A549 (cell line): ENCODE measurements around the gene LOXHD1. TPM values are rescaled to one million over a fixed set of nuclear protein-coding genes. Genes with fewer than 3 reads are reported as not detected.

Experiments
- ATAC-seq, 2 experiments: fragments of 200-7000 bp in 1 of 2; fragments of >200 bp in 1 of 2; cut with Nextera tagmentation in 1 of 2; cut with Tn5 transposase in 1 of 2; 3 replicates each; pipeline versions ENCODE4 v1.8.0 to v1.9.1; 2018 to 2020; ENCODE audit warnings: mild to moderate bottlenecking in 1 of 2, moderate library complexity in 1 of 2
- CTCF ChIA-PET: fragments of 300-600 bp; sonication (Branson Sonifier 250); formaldehyde crosslinking; extraction: SDS; loops from one replicate; lab custom pipeline; 2021; ENCODE audit warnings: antibody characterized with exemption, inconsistent platforms; lab: Yijun Ruan, JAX
- POLR2A ChIA-PET: fragments of 350-600 bp; formaldehyde crosslinking; extraction: SDS; loops from one replicate; lab custom pipeline; 2021; ENCODE audit warnings: antibody characterized with exemption, inconsistent platforms; lab: Yijun Ruan, JAX
- DNase-seq, 2 experiments: peaks; one replicate each; pipeline versions ENCODE4 v3.0.0 to v3.0.0-alpha.2; 2011 to 2016; ENCODE audit warnings: low read depth in 1 of 2, low spot score in 1 of 2
- FAIRE-seq: peaks from 2 replicates; lab custom pipeline; 2011; peaks lifted over from hg19 to GRCh38; lab: Jason Lieb, UNC
- H3K27ac ChIP-seq, 2 experiments: fragments of >200 bp; sonication (Bioruptor Twin); formaldehyde crosslinking; 3 replicates each; pipeline ENCODE4 v1.5.1; 2016 to 2017
- H3K4me1 ChIP-seq: fragments of >200 bp; sonication (Bioruptor Twin); formaldehyde crosslinking; 3 replicates; pipeline ENCODE4 v1.6.1; 2016
- H3K4me2 ChIP-seq: fragments of >200 bp; sonication (Bioruptor Twin); formaldehyde crosslinking; 3 replicates; pipeline ENCODE4 v1.6.1; 2016
- H3K4me3 ChIP-seq: fragments of >200 bp; sonication (Bioruptor Twin); formaldehyde crosslinking; 3 replicates; pipeline ENCODE4 v1.5.1; 2016
- H3K9me3 ChIP-seq: fragments of >200 bp; sonication (Bioruptor Twin); formaldehyde crosslinking; 3 replicates; pipeline ENCODE4 v1.6.1; 2016
- CHD4 ChIP-seq: fragments of 200-600 bp; sonication (generic); IDR thresholded peaks from 2 replicates; pipeline ENCODE4 v1.6.1; 2016; ENCODE audit warnings: antibody characterized with exemption, mild to moderate bottlenecking, borderline replicate concordance
- E2F6 ChIP-seq: IDR thresholded peaks from 2 replicates; pipeline ENCODE4 v1.6.1; 2012; ENCODE audit warnings: low read depth, borderline replicate concordance
- EHMT2 ChIP-seq: fragments of 200-600 bp; sonication (generic); IDR thresholded peaks from 2 replicates; pipeline ENCODE4 v1.6.1; 2016; ENCODE audit warnings: antibody characterized with exemption, low read depth, mild to moderate bottlenecking, moderate library complexity
- ELK1 ChIP-seq: fragments of 150-350 bp; IDR thresholded peaks from 2 replicates; pipeline ENCODE4 v1.6.1; 2014; ENCODE audit warnings: low read depth, mild to moderate bottlenecking, low read length
- EP300 ChIP-seq, 2 experiments: fragments of >200 bp; sonication (Bioruptor Twin); formaldehyde crosslinking; IDR thresholded peaks; 2 replicates in 1 of 2; 3 replicates in 1 of 2; pipeline ENCODE4 v1.6.1; 2016 to 2017
- ESRRA ChIP-seq: fragments of 150-350 bp; IDR thresholded peaks from 2 replicates; pipeline ENCODE4 v1.6.1; 2014; ENCODE audit warnings: mild to moderate bottlenecking, low read length, borderline replicate concordance
- FOSB ChIP-seq: fragments of 250-450 bp; sonication (Bioruptor Pico); IDR thresholded peaks from 2 replicates; pipeline ENCODE4 v1.5.0; 2020; ENCODE audit warnings: mild to moderate bottlenecking, moderate library complexity
- HDAC2 ChIP-seq: fragments of 200-600 bp; sonication (generic); IDR thresholded peaks from 2 replicates; pipeline ENCODE4 v1.6.1; 2016
- HEYL ChIP-seq: fragments of 250-450 bp; sonication (Bioruptor Pico); IDR thresholded peaks from 2 replicates; pipeline ENCODE4 v1.8.0; 2021; ENCODE audit warnings: mild to moderate bottlenecking, moderate library complexity
- HOXA7 ChIP-seq: fragments of 250-450 bp; sonication (Bioruptor Pico); IDR thresholded peaks from 2 replicates; pipeline ENCODE4 v1.5.0; 2020; ENCODE audit warnings: mild to moderate bottlenecking, moderate library complexity
- HOXB5 ChIP-seq: fragments of 250-450 bp; sonication (Bioruptor Pico); IDR thresholded peaks from 2 replicates; pipeline ENCODE4 v1.5.0; 2020; ENCODE audit warnings: mild to moderate bottlenecking, moderate library complexity
- JUNB ChIP-seq: fragments of >200 bp; sonication (Bioruptor Twin); formaldehyde crosslinking; IDR thresholded peaks from 2 replicates; pipeline ENCODE4 v1.6.1; 2016
- KDM1A ChIP-seq: fragments of 200-600 bp; sonication (generic); IDR thresholded peaks from 2 replicates; pipeline ENCODE4 v1.6.1; 2016; ENCODE audit warnings: low read depth, mild to moderate bottlenecking
- MAZ ChIP-seq: fragments of 150-350 bp; IDR thresholded peaks from 2 replicates; pipeline ENCODE4 v1.6.1; 2014; ENCODE audit warnings: antibody characterized with exemption, low read depth, low read length, borderline replicate concordance
- MYC ChIP-seq: IDR thresholded peaks from 2 replicates; pipeline ENCODE4 v1.6.1; 2012; ENCODE audit warnings: mild to moderate bottlenecking, inconsistent platforms, low read length, improper control_type of control experiment, borderline replicate concordance
- NFE2L2 ChIP-seq: fragments of 150-350 bp; conservative IDR thresholded peaks from 2 replicates; pipeline ENCODE4 v1.6.1; 2014; ENCODE audit warnings: low read length
- POLR2A ChIP-seq: IDR thresholded peaks from 2 replicates; pipeline ENCODE4 v1.6.1; 2012; ENCODE audit warnings: mild to moderate bottlenecking, low read length
- POLR2AphosphoS2 ChIP-seq: conservative IDR thresholded peaks from 2 replicates; pipeline ENCODE4 v1.6.1; 2012; ENCODE audit warnings: low read length, improper control_type of control experiment, inconsistent platforms
- RARB ChIP-seq: fragments of 250-450 bp; sonication (Bioruptor Pico); IDR thresholded peaks from 2 replicates; pipeline ENCODE4 v1.8.0; 2021; ENCODE audit warnings: mild to moderate bottlenecking, moderate library complexity
- SMC3 ChIP-seq: fragments of >200 bp; sonication (Bioruptor Twin); formaldehyde crosslinking; IDR thresholded peaks from 3 replicates; pipeline ENCODE4 v1.6.1; 2018; ENCODE audit warnings: inconsistent platforms
- SREBF2 ChIP-seq: fragments of 450-650 bp; IDR thresholded peaks from 2 replicates; pipeline ENCODE4 v1.6.1; 2014; ENCODE audit warnings: mild to moderate bottlenecking, moderate library complexity
- ZC3H11A ChIP-seq: fragments of 450-650 bp; IDR thresholded peaks from 2 replicates; pipeline ENCODE4 v1.6.1; 2014; ENCODE audit warnings: antibody characterized with exemption, mild to moderate bottlenecking
- ZNF302 ChIP-seq: fragments of 250-450 bp; sonication (Bioruptor Pico); IDR thresholded peaks from 2 replicates; pipeline ENCODE4 v1.9.0; 2021; ENCODE audit warnings: inconsistent platforms, mild to moderate bottlenecking, moderate library complexity
- ZSCAN20 ChIP-seq: fragments of 250-450 bp; sonication (Bioruptor Pico); IDR thresholded peaks from 2 replicates; pipeline ENCODE4 v1.8.0; 2022; ENCODE audit warnings: mild to moderate bottlenecking, moderate library complexity
- WGBS: methylation state at CpG from one replicate; pipeline ENCODE4 v1.1.6; 2017; ENCODE audit errors: missing lambda C conversion rate; 5-methylcytosine and 5-hydroxymethylcytosine counted together
- polyA plus RNA-seq, 4 experiments: library from polyadenylated mRNA; depleted of rRNA in 3 of 4; stranded (reverse); fragments of >200 nt; fragmentation: RNase III in 1 of 4; extraction: RNeasy Plus Mini Kit Qiagen cat#74134 plus additional on column Dnase treatment in 1 of 4; gene quantifications; 2 replicates in 3 of 4; 3 replicates in 1 of 4; pipeline ENCODE4 v1.2.3, GENCODE V29; 2011 to 2017
- TF ChIP-seq, protein P1 (sequence below): IDR thresholded peaks from 2 replicates; pipeline ENCODE4 v1.6.1; 2012
- TF ChIP-seq, protein P2 (sequence below): fragments of 250-450 bp; sonication (Bioruptor Pico); IDR thresholded peaks from 2 replicates; pipeline ENCODE4 v1.5.0; 2020; ENCODE audit warnings: low read depth, mild to moderate bottlenecking, moderate library complexity
- TF ChIP-seq, protein P3 (sequence below): fragments of >200 bp; sonication (Bioruptor Twin); formaldehyde crosslinking; IDR thresholded peaks from 3 replicates; pipeline ENCODE4 v1.5.1; 2016
- TF ChIP-seq, protein P4 (sequence below): fragments of >200 bp; sonication (Bioruptor Twin); formaldehyde crosslinking; IDR thresholded peaks from 3 replicates; pipeline ENCODE4 v1.6.1; 2016

The LOXHD1 gene
- polyA plus RNA-seq, 2 of the 4 experiments (the other 2 are of a cell fraction) = not detected

GRCh38 chr18:46680784-46681695 is 24.0 kb upstream of the LOXHD1 start:
- WGBS = 32% methylated on average over 12 of the region's 12 CpGs
- Histone ChIP-seq H3K4me3 (no peak overlapping the region), H3K27ac (no peak overlapping the region), H3K4me1 (no peaks in the 10 kb centered on the region), H3K9me3 (no peaks in the 10 kb centered on the region), H3K4me2 (no peak overlapping the region)
- ChIA-PET POLR2A (no interaction called here), CTCF (no interaction called here)
- ATAC-seq (no peak), FAIRE-seq (no peak), DNase-seq (no peak)
- TF ChIP-seq, protein P1, sequence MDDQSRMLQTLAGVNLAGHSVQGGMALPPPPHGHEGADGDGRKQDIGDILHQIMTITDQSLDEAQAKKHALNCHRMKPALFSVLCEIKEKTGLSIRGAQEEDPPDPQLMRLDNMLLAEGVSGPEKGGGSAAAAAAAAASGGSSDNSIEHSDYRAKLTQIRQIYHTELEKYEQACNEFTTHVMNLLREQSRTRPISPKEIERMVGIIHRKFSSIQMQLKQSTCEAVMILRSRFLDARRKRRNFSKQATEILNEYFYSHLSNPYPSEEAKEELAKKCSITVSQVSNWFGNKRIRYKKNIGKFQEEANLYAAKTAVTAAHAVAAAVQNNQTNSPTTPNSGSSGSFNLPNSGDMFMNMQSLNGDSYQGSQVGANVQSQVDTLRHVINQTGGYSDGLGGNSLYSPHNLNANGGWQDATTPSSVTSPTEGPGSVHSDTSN = no peak
- TF ChIP-seq ELK1 = no peak
- no peak for TF ChIP-seq SMC3
- TF ChIP-seq, protein P2, sequence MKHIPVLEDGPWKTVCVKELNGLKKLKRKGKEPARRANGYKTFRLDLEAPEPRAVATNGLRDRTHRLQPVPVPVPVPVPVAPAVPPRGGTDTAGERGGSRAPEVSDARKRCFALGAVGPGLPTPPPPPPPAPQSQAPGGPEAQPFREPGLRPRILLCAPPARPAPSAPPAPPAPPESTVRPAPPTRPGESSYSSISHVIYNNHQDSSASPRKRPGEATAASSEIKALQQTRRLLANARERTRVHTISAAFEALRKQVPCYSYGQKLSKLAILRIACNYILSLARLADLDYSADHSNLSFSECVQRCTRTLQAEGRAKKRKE (CRISPR knock-in tag) = no peak
- no peak for TF ChIP-seq MAZ
- TF ChIP-seq MYC = no peak
- TF ChIP-seq NFE2L2 = no peak
- TF ChIP-seq POLR2A = no peak
- TF ChIP-seq EHMT2 = no peak
- TF ChIP-seq EP300 (IDR thresholded peaks at IDR 0.05) = no peak
- no peak for TF ChIP-seq HOXA7 (CRISPR knock-in tag)
- no peak for TF ChIP-seq JUNB
- TF ChIP-seq POLR2AphosphoS2 = no peak
- no peak for TF ChIP-seq CHD4
- no peak for TF ChIP-seq E2F6
- no peak for TF ChIP-seq SREBF2
- TF ChIP-seq HEYL = no peak

- POLR2A ChIA-PET = no interaction called here
- no peak for ATAC-seq
- FAIRE-seq = no peak
- no peak overlapping the region for H3K27ac ChIP-seq
- DNase-seq = no peak
- no peaks in the 10 kb centered on the region for H3K9me3 ChIP-seq
- no peak overlapping the region for H3K4me2 ChIP-seq
- no peak overlapping the region for H3K4me3 ChIP-seq
- 67% methylated on average over 41 of the region's 52 CpGs for WGBS
- CTCF ChIA-PET = interaction anchor here (1.8 kb wide), 1 partner anchor 22 kb away, joined by 6 read pairs; no protein-coding TSS in a partner anchor
- no peaks in the 10 kb centered on the region for H3K4me1 ChIP-seq
- TF ChIP-seq MYC (no peak), SMC3 (no peak), HOXB5 (CRISPR knock-in tag) (no peak), HOXA7 (CRISPR knock-in tag) (no peak), KDM1A (no peak), HDAC2 (no peak), ZC3H11A (no peak), CHD4 (no peak), RARB (CRISPR knock-in tag) (no peak), ZSCAN20 (CRISPR knock-in tag) (no peak), ZNF302 (CRISPR knock-in tag) (no peak), ESRRA (no peak), FOSB (CRISPR knock-in tag) (no peak)
- TF ChIP-seq, protein P1 = no peak
- TF ChIP-seq, protein P3, sequence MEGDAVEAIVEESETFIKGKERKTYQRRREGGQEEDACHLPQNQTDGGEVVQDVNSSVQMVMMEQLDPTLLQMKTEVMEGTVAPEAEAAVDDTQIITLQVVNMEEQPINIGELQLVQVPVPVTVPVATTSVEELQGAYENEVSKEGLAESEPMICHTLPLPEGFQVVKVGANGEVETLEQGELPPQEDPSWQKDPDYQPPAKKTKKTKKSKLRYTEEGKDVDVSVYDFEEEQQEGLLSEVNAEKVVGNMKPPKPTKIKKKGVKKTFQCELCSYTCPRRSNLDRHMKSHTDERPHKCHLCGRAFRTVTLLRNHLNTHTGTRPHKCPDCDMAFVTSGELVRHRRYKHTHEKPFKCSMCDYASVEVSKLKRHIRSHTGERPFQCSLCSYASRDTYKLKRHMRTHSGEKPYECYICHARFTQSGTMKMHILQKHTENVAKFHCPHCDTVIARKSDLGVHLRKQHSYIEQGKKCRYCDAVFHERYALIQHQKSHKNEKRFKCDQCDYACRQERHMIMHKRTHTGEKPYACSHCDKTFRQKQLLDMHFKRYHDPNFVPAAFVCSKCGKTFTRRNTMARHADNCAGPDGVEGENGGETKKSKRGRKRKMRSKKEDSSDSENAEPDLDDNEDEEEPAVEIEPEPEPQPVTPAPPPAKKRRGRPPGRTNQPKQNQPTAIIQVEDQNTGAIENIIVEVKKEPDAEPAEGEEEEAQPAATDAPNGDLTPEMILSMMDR = no peak
- TF ChIP-seq, protein P4, sequence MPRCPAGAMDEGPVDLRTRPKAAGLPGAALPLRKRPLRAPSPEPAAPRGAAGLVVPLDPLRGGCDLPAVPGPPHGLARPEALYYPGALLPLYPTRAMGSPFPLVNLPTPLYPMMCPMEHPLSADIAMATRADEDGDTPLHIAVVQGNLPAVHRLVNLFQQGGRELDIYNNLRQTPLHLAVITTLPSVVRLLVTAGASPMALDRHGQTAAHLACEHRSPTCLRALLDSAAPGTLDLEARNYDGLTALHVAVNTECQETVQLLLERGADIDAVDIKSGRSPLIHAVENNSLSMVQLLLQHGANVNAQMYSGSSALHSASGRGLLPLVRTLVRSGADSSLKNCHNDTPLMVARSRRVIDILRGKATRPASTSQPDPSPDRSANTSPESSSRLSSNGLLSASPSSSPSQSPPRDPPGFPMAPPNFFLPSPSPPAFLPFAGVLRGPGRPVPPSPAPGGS = no peak
These were observed 23.0 kb upstream of the LOXHD1 start for GRCh38 chr18:46679846-46680598.
